HG03066 (cell line): ENCODE measurements around the gene GJB4.
A peak's percentile ranks its signal among the peaks of the same experiment; 100 is the strongest.
"Not testable (repeated sequence)": the region's sequence is repeated elsewhere in the genome, so short reads cannot be mapped to it uniquely, and the experiment has no call there.

ENCODE experiments used
- ATAC-seq: cut with Tn5 transposase; IDR thresholded peaks from one replicate; pipeline ENCODE4 v1.9.1; 2021; ENCODE audit warnings: low read depth; ENCODE audit not compliant: unreplicated experiment

Gene GJB4

DNA sequence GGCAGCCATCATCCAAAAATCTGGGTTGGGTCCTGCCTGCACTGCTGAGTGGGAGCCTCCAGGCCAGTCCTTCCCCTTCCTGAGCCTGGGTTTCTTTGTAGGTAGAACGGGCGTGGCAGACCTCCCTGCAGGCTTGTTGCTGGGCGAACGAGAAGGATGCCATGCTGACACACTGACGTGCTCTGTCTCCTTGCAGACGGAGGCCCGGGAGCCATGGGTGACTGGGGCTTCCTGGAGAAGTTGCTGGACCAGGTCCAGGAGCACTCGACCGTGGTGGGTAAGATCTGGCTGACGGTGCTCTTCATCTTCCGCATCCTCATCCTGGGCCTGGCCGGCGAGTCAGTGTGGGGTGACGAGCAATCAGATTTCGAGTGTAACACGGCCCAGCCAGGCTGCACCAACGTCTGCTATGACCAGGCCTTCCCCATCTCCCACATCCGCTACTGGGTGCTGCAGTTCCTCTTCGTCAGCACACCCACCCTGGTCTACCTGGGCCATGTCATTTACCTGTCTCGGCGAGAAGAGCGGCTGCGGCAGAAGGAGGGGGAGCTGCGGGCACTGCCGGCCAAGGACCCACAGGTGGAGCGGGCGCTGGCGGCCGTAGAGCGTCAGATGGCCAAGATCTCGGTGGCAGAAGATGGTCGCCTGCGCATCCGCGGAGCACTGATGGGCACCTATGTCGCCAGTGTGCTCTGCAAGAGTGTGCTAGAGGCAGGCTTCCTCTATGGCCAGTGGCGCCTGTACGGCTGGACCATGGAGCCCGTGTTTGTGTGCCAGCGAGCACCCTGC is 34.7 kb downstream of the GJB4 start:
- no peak for ATAC-seq

GRCh38 chr1:34794790-34795180 is 35.2 kb downstream of the GJB4 start:
- no peak for ATAC-seq

GRCh38 chr1:34795916-34796315 is 36.4 kb downstream of the GJB4 start:
- no peak for ATAC-seq

DNA sequence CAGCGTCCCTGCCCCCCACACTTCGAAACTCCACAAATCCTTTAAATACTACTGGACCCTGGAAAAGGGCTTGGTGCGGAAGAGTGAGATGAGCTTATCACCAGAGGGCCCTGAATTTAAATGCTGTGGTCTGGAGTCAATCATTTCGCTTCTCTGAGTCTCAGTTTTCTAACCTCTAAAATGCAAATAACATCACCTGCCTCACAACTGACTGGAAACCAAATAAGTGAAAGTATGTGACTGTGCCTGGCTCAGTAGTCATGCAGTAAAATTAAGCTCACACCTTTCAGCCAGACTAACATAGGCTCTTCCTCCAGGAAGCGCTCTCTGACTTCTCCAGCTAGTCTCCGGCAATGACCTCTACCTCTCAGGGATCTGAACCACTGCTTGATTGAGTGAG is 37.5 kb downstream of the GJB4 start:
- ATAC-seq = peak; percentile 75

GRCh38 chr1:34800214-34800613 is 40.7 kb downstream of the GJB4 start:
- ATAC-seq = no peak

DNA sequence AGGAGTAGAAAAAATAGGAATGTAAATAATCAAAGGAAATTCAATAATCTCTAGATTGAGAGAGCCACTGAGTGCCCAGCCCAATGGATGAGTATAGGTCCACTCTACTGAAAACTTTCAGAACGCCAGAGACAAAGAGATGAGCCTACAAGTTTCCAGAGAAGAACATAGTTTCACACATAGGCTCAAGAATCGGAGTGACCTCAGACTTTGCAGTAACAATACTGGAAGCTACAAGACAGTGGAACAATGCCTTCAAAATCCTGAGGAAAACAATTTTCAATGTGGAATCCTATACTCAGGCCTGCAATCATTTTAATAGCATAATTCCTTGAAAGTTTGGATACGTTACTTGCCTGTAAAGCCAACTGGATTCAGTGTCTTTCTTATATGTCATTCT is 44.2 kb downstream of the GJB4 start:
- ATAC-seq = no peak

DNA sequence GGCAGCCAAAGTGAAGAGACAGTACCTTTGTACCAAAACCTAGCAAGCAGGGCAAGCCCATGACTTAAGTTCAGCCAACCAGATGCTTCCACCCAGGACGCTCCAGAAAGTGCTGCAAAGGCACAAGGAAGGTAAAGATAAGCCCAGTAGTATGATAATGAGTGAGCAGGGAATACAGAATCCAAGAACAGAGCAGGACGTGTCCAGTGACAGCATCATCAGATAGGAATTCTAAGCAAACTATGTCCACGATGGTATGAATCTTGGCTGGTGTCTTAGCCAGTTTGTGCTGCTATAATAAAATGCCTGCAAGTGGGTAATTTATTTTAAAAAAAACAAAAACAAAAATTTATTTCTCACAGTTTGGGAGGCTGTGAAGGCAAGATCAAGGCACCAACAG is 46.9 kb downstream of the GJB4 start:
- ATAC-seq = no peak

DNA sequence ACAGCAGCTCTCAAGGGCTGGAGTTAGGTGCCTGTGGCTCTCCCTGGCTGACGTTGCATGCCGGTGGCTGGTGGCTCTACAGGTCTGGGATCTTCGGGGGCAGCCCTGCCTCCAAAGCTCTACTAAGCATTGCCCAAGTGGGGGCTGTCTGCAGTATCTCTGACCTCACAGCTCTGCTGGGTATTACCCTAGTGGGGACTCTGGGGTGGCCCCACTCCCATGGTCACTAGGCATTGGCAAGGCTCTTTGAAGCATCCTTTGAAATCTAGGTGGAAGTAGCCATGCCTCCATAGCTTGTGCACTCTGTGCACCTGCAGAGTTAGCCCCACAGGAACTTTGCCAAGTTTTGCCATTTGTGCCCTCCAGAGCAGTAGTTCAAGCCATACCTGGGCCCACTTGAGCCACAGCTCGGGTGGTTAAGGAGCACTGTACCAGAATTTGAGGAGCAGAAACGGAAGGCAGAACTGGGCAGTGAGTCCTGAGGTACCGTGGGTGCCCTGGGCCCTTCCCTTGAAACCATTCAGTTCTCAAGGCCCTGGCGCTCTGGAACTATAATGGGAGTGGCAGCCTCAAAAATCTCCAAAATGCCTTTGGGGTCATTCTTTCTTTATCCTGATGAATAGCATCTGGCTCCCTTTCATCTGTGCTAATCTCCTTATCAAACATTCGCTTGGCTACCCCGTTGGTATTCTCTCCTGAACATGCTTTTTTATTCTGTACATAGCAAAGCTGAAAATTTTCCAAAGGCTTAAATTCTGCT is 48.7 kb downstream of the GJB4 start:
- ATAC-seq = no peak

- ATAC-seq = not testable (repeated sequence)
These were observed 51.2 kb downstream of the GJB4 start for GRCh38 chr1:34810781-34811180.
